Calu3 (cell line): Measurements from ENCODE around the gene GRPEL1. TPM values are rescaled to one million over a fixed set of nuclear protein-coding genes. Genes with fewer than 3 reads are reported as not detected.

Experiments used
- BruUV-seq: library from RNA; stranded (reverse); fragments of 400-500 nt; replicated peaks from 2 replicates; lab custom pipeline; 2021; lab: Mats Ljungman, UMichigan
- CTCF ChIA-PET: fragments of 300-600 bp; sonication (Branson Sonifier 250); formaldehyde crosslinking; loops from one replicate; lab custom pipeline; 2022; ENCODE audit warnings: antibody characterized with exemption; lab: Charles Lee
- DNase-seq: peaks from one replicate; pipeline ENCODE4 v3.0.0; 2022
- H3K27ac Mint-ChIP-seq: one replicate; pipeline ENCODE4 v1.8.0; 2022; ENCODE audit warnings: mixed read lengths; ENCODE audit not compliant: unreplicated experiment
- H3K27me3 Mint-ChIP-seq: one replicate; pipeline ENCODE4 v1.8.0; 2022; ENCODE audit warnings: mixed read lengths; ENCODE audit not compliant: unreplicated experiment
- H3K36me3 Mint-ChIP-seq: one replicate; pipeline ENCODE4 v1.8.0; 2022; ENCODE audit warnings: mild to moderate bottlenecking, moderate library complexity, mixed read lengths; ENCODE audit not compliant: insufficient read depth, unreplicated experiment
- H3K4me1 Mint-ChIP-seq: one replicate; pipeline ENCODE4 v1.8.0; 2022; ENCODE audit warnings: mild to moderate bottlenecking, low read depth, mixed read lengths; ENCODE audit not compliant: unreplicated experiment
- H3K4me3 Mint-ChIP-seq: one replicate; pipeline ENCODE4 v1.8.0; 2022; ENCODE audit warnings: mild to moderate bottlenecking, low read depth, moderate library complexity, mixed read lengths; ENCODE audit not compliant: unreplicated experiment
- H3K9me3 Mint-ChIP-seq: one replicate; pipeline ENCODE4 v1.8.0; 2022; ENCODE audit warnings: low read depth, mixed read lengths; ENCODE audit not compliant: unreplicated experiment
- CTCF ChIP-seq: fragments of 200-600 bp; IDR thresholded peaks from one replicate; pipeline ENCODE4 v1.8.0; 2022; ENCODE audit warnings: antibody characterized with exemption; ENCODE audit not compliant: unreplicated experiment
- intact Hi-C: fragments of 100-400 bp; cut with micrococcal nuclease; formaldehyde crosslinking; loops from one replicate; pipeline ENCODE4 v1.10.0; 2022; ENCODE audit not compliant: unreplicated experiment
- total RNA-seq: library from RNA; stranded (reverse); gene quantifications from 2 replicates; pipeline ENCODE4 v1.2.3, GENCODE V29; 2022

GRPEL1 gene
- total RNA-seq, 1 experiment from 2014 or later: 32.2 TPM

GRCh38 chr4:7046971-7047370, 20.9 kb downstream of the GRPEL1 start:
- H3K27me3 Mint-ChIP-seq: no peaks in the 10 kb centered on the region
- H3K9me3 Mint-ChIP-seq: no peaks in the 10 kb centered on the region
- TF ChIP-seq CTCF: no peak
- CTCF ChIA-PET: interaction anchor here (0.6 kb wide), 1 partner anchor 1326 kb away, joined by 3 read pairs; no protein-coding TSS in a partner anchor
- H3K4me3 Mint-ChIP-seq: no peak overlapping the region
- peaks cover 24% of the 10 kb centered on the region for H3K4me1 Mint-ChIP-seq
- no TSS peak for BruUV-seq
- intact Hi-C loops: no loop called here
- DNase-seq: no peak
- H3K36me3 Mint-ChIP-seq: peaks cover 21% of the 10 kb centered on the region
- H3K27ac Mint-ChIP-seq: no peak overlapping the region

GRCh38 chr4:7045961-7046921, 21.6 kb downstream of the GRPEL1 start:
- peaks cover 30% of the 10 kb centered on the region for H3K4me1 Mint-ChIP-seq
- H3K36me3 Mint-ChIP-seq: peaks cover 23% of the 10 kb centered on the region
- intact Hi-C loops: no loop called here
- H3K9me3 Mint-ChIP-seq: no peaks in the 10 kb centered on the region
- H3K4me3 Mint-ChIP-seq: no peak overlapping the region
- no peaks in the 10 kb centered on the region for H3K27me3 Mint-ChIP-seq
- CTCF ChIA-PET: interaction anchor here (0.6 kb wide), 1 partner anchor 1327 kb away, joined by 3 read pairs; no protein-coding TSS in a partner anchor
- H3K27ac Mint-ChIP-seq: no peak overlapping the region
- no peak for DNase-seq
- TF ChIP-seq CTCF: no peak
- no TSS peak for BruUV-seq

- Mint-ChIP-seq H3K4me3 (no peak overlapping the region), H3K36me3 (peaks cover 23% of the 10 kb centered on the region), H3K27me3 (no peaks in the 10 kb centered on the region), H3K9me3 (no peaks in the 10 kb centered on the region), H3K4me1 (peaks cover 30% of the 10 kb centered on the region), H3K27ac (no peak overlapping the region)
- BruUV-seq: no TSS peak
- DNase-seq: no peak
- CTCF ChIA-PET: no interaction called here
- intact Hi-C loops: no loop called here
- no peak for TF ChIP-seq CTCF
These were observed 22.3 kb downstream of the GRPEL1 start for GRCh38 chr4:7045553-7045952.

- TF ChIP-seq CTCF: no peak
These were observed 23.5 kb downstream of the GRPEL1 start for GRCh38 chr4:7044137-7044930.

More at GRCh38 chr4:7044137-7044930, 23.5 kb downstream of the GRPEL1 start:
- Mint-ChIP-seq H3K4me1 (peaks cover 30% of the 10 kb centered on the region), H3K27ac (no peak overlapping the region), H3K9me3 (no peaks in the 10 kb centered on the region), H3K27me3 (no peaks in the 10 kb centered on the region), H3K36me3 (peaks cover 23% of the 10 kb centered on the region), H3K4me3 (peak overlapping the region; percentile 71)
- intact Hi-C loops: no loop called here
- CTCF ChIA-PET: interaction anchor here (1.2 to 1.4 kb wide), 2 partner anchors 15 to 71 kb away, joined by 4 read pairs; no protein-coding TSS in a partner anchor
- TSS peak; percentile 37 for BruUV-seq
- DNase-seq: no peak
